SK-N-MC (cell line): ENCODE results near the gene NARF.
"Not testable (repeated sequence)": the region's sequence is repeated elsewhere in the genome, so short reads cannot be mapped to it uniquely, and the experiment has no call there.

Experiments
- DNase-seq: peaks from one replicate; pipeline ENCODE4 v3.0.0-alpha.2; 2011; ENCODE audit warnings: low read depth, low spot score
- H3K27ac ChIP-seq: fragments of 200-600 bp; sonication (generic); 2 replicates; pipeline ENCODE4 v1.5.1; 2016; ENCODE audit warnings: mixed run types
- H3K36me3 ChIP-seq: fragments of 200-600 bp; sonication (generic); 2 replicates; pipeline ENCODE4 v1.6.1; 2017; ENCODE audit warnings: antibody characterized with exemption, low read length, mixed read lengths; ENCODE audit not compliant: insufficient read depth
- H3K4me3 ChIP-seq: fragments of 200-600 bp; sonication (generic); 2 replicates; pipeline ENCODE4 v1.5.1; 2016
- H3K9ac ChIP-seq: fragments of 200-600 bp; sonication (generic); 2 replicates; pipeline ENCODE4 v1.8.0; 2017; ENCODE audit warnings: mixed run types, mixed read lengths; ENCODE audit not compliant: insufficient read length
- H3K9me3 ChIP-seq: fragments of 200-600 bp; sonication (generic); 2 replicates; pipeline ENCODE4 v1.6.1; 2017; ENCODE audit warnings: low read depth, mild to moderate bottlenecking, antibody characterized with exemption, low read length, moderate library complexity, mixed read lengths
- EZH2 ChIP-seq: fragments of 200-600 bp; sonication (generic); IDR thresholded peaks from one replicate; pipeline ENCODE4 v1.6.1; 2017; ENCODE audit warnings: antibody characterized with exemption
- FOXP2 ChIP-seq: optimal IDR thresholded peaks from 2 replicates; pipeline ENCODE3; 2011; ENCODE audit warnings: mild to moderate bottlenecking, moderate library complexity; ENCODE audit not compliant: insufficient read depth; ENCODE audit errors: extremely low read length, control extremely low read depth
- POLR2AphosphoS5 ChIP-seq: IDR thresholded peaks from 2 replicates; pipeline ENCODE4 v1.6.1; 2012; ENCODE audit warnings: mild to moderate bottlenecking, low read depth, low read length, borderline replicate concordance

The NARF gene

GRCh38 chr17:82524540-82524939 lies 66.0 kb downstream of the NARF start:
- H3K36me3 ChIP-seq: no peaks in the 10 kb centered on the region
- no peak overlapping the region for H3K4me3 ChIP-seq
- DNase-seq: no peak
- H3K9ac ChIP-seq: peak overlapping the region; percentile 41
- no peak overlapping the region for H3K27ac ChIP-seq
- TF ChIP-seq EZH2: no peak
- TF ChIP-seq POLR2AphosphoS5: no peak
- TF ChIP-seq FOXP2: no peak
- H3K9me3 ChIP-seq: no peaks in the 10 kb centered on the region

- no peak for DNase-seq
- Histone ChIP-seq H3K36me3 (no peaks in the 10 kb centered on the region), H3K4me3 (no peak overlapping the region), H3K27ac (no peak overlapping the region), H3K9me3 (no peaks in the 10 kb centered on the region), H3K9ac (no peak overlapping the region)
- TF ChIP-seq EZH2 (no peak), FOXP2 (no peak), POLR2AphosphoS5 (no peak)
Observed at GRCh38 chr17:82525712-82526111, 67.2 kb downstream of the NARF start.

DNA sequence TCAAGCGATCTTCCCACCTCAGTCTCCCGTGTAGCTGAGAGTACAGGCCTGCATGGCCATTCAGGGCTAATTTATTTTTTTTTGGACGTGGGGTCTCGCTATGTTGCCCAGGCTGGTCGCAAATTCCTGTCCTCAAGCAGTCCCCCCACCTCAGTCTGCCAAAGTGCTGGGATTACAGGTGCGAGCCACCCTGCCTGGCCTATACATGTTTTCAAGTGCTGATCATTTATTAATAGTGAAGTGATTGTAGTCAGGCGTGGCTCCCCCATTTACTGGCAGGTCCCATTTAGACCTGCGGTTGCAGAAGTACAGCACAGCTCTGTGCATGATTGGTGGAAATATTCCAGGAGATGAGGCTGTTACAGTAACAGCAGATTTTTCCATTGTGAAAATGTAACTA lies 69.4 kb downstream of the NARF start:
- no peak overlapping the region for H3K9ac ChIP-seq
- no peak for DNase-seq
- no peaks in the 10 kb centered on the region for H3K36me3 ChIP-seq
- no peaks in the 10 kb centered on the region for H3K9me3 ChIP-seq
- H3K27ac ChIP-seq: peak overlapping the region; percentile 63
- no peak for TF ChIP-seq EZH2
- TF ChIP-seq POLR2AphosphoS5: no peak
- TF ChIP-seq FOXP2: no peak
- H3K4me3 ChIP-seq: no peak overlapping the region

DNA sequence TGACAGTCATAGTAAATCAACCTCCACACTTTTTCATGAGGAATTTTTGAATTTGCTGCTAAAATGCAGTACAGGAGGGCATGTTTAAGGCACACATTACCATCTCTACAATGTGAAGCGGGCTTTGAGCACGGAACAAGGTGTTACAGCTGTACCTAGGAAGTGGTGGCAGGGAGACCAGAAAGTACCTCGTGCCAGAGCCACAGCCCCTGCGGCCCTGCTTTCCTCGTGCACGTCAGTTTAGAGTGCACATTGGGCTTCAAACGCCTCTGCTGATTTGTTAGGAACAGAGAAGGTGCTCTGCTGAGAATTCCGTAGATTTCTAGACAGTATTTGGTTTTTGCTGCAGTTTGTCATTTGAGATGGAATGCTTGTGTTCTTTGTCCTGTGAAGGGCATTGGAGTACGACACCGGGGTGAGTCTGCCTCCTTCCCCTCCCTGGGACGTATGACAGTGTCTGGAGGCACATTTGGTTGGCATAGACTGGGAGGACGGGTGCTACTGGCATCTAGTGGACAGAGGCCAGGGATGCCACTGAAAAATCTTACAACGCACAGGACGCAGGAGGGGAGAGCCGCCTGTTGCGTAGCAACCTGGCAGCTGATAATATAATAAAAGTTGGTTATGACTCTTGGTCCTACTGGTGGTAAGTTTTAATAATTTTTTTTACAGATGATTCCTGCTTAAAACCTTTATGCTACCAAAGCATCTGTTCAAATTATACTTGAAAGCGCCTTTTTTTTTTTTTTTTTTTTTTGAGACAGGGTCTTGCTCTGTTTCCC lies 70.1 kb downstream of the NARF start:
- TF ChIP-seq FOXP2: no peak
- no peak for TF ChIP-seq EZH2
- TF ChIP-seq POLR2AphosphoS5: no peak
- no peaks in the 10 kb centered on the region for H3K36me3 ChIP-seq
- H3K9ac ChIP-seq: no peak overlapping the region
- H3K4me3 ChIP-seq: no peak overlapping the region
- no peak for DNase-seq
- H3K27ac ChIP-seq: peak overlapping the region; percentile 63
- no peaks in the 10 kb centered on the region for H3K9me3 ChIP-seq

GRCh38 chr17:82529914-82530300 lies 71.4 kb downstream of the NARF start:
- Histone ChIP-seq H3K9ac (no peak overlapping the region), H3K27ac (no peak overlapping the region)

DNA sequence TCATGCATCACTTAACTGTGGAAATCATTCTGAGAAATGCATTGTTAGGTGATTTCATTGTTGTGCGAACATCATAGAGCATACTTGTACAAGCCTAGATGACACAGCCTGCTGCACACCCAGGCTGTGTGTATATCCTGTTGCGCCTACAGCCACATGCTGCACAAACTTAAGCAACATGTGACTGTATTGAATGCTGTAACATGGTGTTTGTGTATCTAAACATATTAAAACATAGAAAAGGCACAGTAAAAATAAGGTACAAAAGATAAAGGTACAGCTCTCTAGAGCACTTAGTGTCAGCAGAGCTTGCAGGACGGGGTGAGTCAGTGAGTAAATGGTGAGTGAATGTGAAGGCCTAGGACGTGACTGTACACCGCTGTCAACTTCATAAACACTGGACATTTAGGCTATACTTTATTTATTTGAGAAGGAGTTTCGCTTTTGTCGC lies 72.9 kb downstream of the NARF start:
- Histone ChIP-seq H3K27ac (peak overlapping the region; percentile 28; the same call in 1 of the 2 replicates), H3K36me3 (no peaks in the 10 kb centered on the region), H3K9me3 (no peaks in the 10 kb centered on the region), H3K9ac (no peak overlapping the region), H3K4me3 (no peak overlapping the region)
- no peak for DNase-seq
- no peak for TF ChIP-seq POLR2AphosphoS5
- TF ChIP-seq EZH2: no peak
- TF ChIP-seq FOXP2: no peak

More at GRCh38 chr17:82529914-82530300, 71.4 kb downstream of the NARF start:
- Histone ChIP-seq H3K4me3 (no peak overlapping the region), H3K9me3 (no peaks in the 10 kb centered on the region), H3K36me3 (no peaks in the 10 kb centered on the region)
- no peak for DNase-seq
- TF ChIP-seq EZH2 (no peak), POLR2AphosphoS5 (no peak), FOXP2 (no peak)

GRCh38 chr17:82534401-82534812 lies 75.9 kb downstream of the NARF start:
- peak overlapping the region; percentile 4; the same call in 1 of the 2 replicates for H3K27ac ChIP-seq
- H3K4me3 ChIP-seq: no peak overlapping the region
- no peak for DNase-seq
- no peak overlapping the region for H3K9ac ChIP-seq
- no peaks in the 10 kb centered on the region for H3K36me3 ChIP-seq
- H3K9me3 ChIP-seq: no peaks in the 10 kb centered on the region
- no peak for TF ChIP-seq EZH2
- no peak for TF ChIP-seq FOXP2
- no peak for TF ChIP-seq POLR2AphosphoS5

- Histone ChIP-seq H3K36me3 (no peaks in the 10 kb centered on the region; the same call in 1 of the 2 replicates), H3K27ac (peak overlapping the region; percentile 90), H3K9me3 (no peaks in the 10 kb centered on the region), H3K4me3 (peak overlapping the region; percentile 35), H3K9ac (peak overlapping the region; percentile 64)
- TF ChIP-seq POLR2AphosphoS5 (no peak), FOXP2 (no peak), EZH2 (no peak)
- no peak for DNase-seq
Observed at GRCh38 chr17:82536512-82537201, 78.1 kb downstream of the NARF start.

GRCh38 chr17:82537228-82537627 lies 78.7 kb downstream of the NARF start:
- not testable (repeated sequence) for H3K9ac ChIP-seq, H3K9me3 ChIP-seq, DNase-seq, H3K36me3 ChIP-seq, H3K4me3 ChIP-seq
- peak overlapping the region; percentile 90 for H3K27ac ChIP-seq

GRCh38 chr17:82539076-82539475 lies 80.5 kb downstream of the NARF start:
- H3K27ac ChIP-seq, H3K36me3 ChIP-seq, H3K4me3 ChIP-seq, H3K9me3 ChIP-seq, DNase-seq, H3K9ac ChIP-seq: not testable (repeated sequence)
